Keratinocyte (primary cell): Measurements from ENCODE around the gene FRRS1L. TPM values are rescaled to one million over a fixed set of nuclear protein-coding genes. Genes with fewer than 3 reads are reported as not detected.

ENCODE experiments used
- DNase-seq: peaks from one replicate; pipeline ENCODE4 v3.0.0-alpha.2; 2011; ENCODE audit warnings: low read depth, missing footprints, low spot score
- FAIRE-seq: peaks from 2 replicates; lab custom pipeline; 2011; peaks lifted over from hg19 to GRCh38; lab: Jason Lieb, UNC
- H2AFZ ChIP-seq: 2 replicates; pipeline ENCODE4 v1.6.0; 2012; ENCODE audit warnings: low read length, control low read depth, inconsistent platforms; ENCODE audit not compliant: control insufficient read depth
- H3K27ac ChIP-seq: 2 replicates; pipeline ENCODE4 v1.5.1; 2011; ENCODE audit warnings: low read length; ENCODE audit not compliant: control insufficient read depth, insufficient read depth
- H3K27me3 ChIP-seq: 3 replicates; pipeline ENCODE4 v1.6.0; 2011; ENCODE audit warnings: low read length; ENCODE audit not compliant: control insufficient read depth, insufficient read depth; ENCODE audit errors: extremely low read depth
- H3K36me3 ChIP-seq, 2 experiments: 2 replicates in 1 of 2; 3 replicates in 1 of 2; pipeline ENCODE4 v1.5.1; 2011; ENCODE audit warnings: low read length in 2 of 2, mild to moderate bottlenecking in 1 of 2; ENCODE audit not compliant: control insufficient read depth in 2 of 2, insufficient read depth in 2 of 2; ENCODE audit errors: extremely low read depth in 1 of 2
- H3K4me1 ChIP-seq: 3 replicates; pipeline ENCODE4 v1.5.1; 2011; ENCODE audit warnings: low read length; ENCODE audit not compliant: control insufficient read depth, insufficient read depth; ENCODE audit errors: extremely low read depth
- H3K4me2 ChIP-seq: 3 replicates; pipeline ENCODE4 v1.6.0; 2011; ENCODE audit warnings: low read depth, low read length; ENCODE audit not compliant: control insufficient read depth, insufficient read depth; ENCODE audit errors: extremely low read depth
- H3K4me3 ChIP-seq, 3 experiments: fragments of 200-600 bp in 1 of 3; sonication (generic) in 1 of 3; 2 replicates in 2 of 3; 3 replicates in 1 of 3; pipeline ENCODE4 v1.5.1; 2011 to 2016; ENCODE audit warnings: low read length in 3 of 3, mild to moderate bottlenecking in 3 of 3, control low read depth in 2 of 3, inconsistent platforms in 1 of 3, low read depth in 1 of 3, mixed read lengths in 1 of 3, mixed run types in 1 of 3, moderate library complexity in 1 of 3; ENCODE audit not compliant: control insufficient read depth in 2 of 3, insufficient read depth in 2 of 3; ENCODE audit errors: extremely low read depth in 1 of 3
- H3K79me2 ChIP-seq: 2 replicates; pipeline ENCODE4 v1.6.0; 2012; ENCODE audit warnings: low read length; ENCODE audit not compliant: control insufficient read depth, insufficient read depth
- H3K9ac ChIP-seq: 3 replicates; pipeline ENCODE4 v1.6.0; 2011; ENCODE audit warnings: low read length; ENCODE audit not compliant: control insufficient read depth, insufficient read depth; ENCODE audit errors: extremely low read depth
- H3K9me1 ChIP-seq: 3 replicates; pipeline ENCODE4 v1.6.0; 2011; ENCODE audit warnings: low read length; ENCODE audit not compliant: control insufficient read depth, insufficient read depth; ENCODE audit errors: extremely low read depth
- H3K9me3 ChIP-seq: 2 replicates; pipeline ENCODE4 v1.5.1; 2012; ENCODE audit warnings: low read depth, low read length; ENCODE audit not compliant: control insufficient read depth
- H4K20me1 ChIP-seq: 3 replicates; pipeline ENCODE4 v1.6.0; 2011; ENCODE audit warnings: low read length; ENCODE audit not compliant: control insufficient read depth, insufficient read depth; ENCODE audit errors: extremely low read depth
- EZH2 ChIP-seq: IDR thresholded peaks from one replicate; pipeline ENCODE4 v1.6.1; 2012; ENCODE audit warnings: inconsistent platforms, mild to moderate bottlenecking, low read length, moderate library complexity
- dilution Hi-C: fragments of 300-500 bp; cut with MboI; formaldehyde crosslinking; loops from one replicate; pipeline ENCODE4 v1.7.0; 2020; ENCODE audit warnings: low sequenced_read_pairs; ENCODE audit not compliant: extremely low pct_ligation_motif_present
- polyA plus RNA-seq, 5 experiments: library from polyadenylated mRNA; depleted of rRNA in 3 of 5; stranded (reverse) in 3 of 5; stranded (forward) in 1 of 5; unstranded in 1 of 5; fragments of >200 nt; gene quantifications; 1 replicate in 1 of 5; 2 replicates in 3 of 5; 3 replicates in 1 of 5; pipeline versions ENCODE4 v1.2.1 to v1.2.3, GENCODE V29; 2011 to 2012; ENCODE audit warnings: missing spikeins in 2 of 5, low read depth in 1 of 5, low replicate concordance in 1 of 5
- TF ChIP-seq, protein P1 (sequence below), 3 experiments: IDR thresholded peaks in 1 of 3; conservative IDR thresholded peaks in 1 of 3; optimal IDR thresholded peaks in 1 of 3; 2 replicates in 2 of 3; 3 replicates in 1 of 3; pipeline versions ENCODE3 to v1.5.1; 2011; ENCODE audit warnings: low read length in 3 of 3, mild to moderate bottlenecking in 3 of 3, moderate library complexity in 2 of 3, control low read depth in 1 of 3, inconsistent platforms in 1 of 3; ENCODE audit not compliant: insufficient read depth in 2 of 3; ENCODE audit errors: extremely low read depth in 1 of 3

The FRRS1L gene
- polyA plus RNA-seq, 1 donor (not counting 4 experiments of a cell fraction or from before 2014, with no cell fraction given): not detected

- H3K4me1 ChIP-seq: no peaks in the 10 kb centered on the region
- dilution Hi-C loops: no loop called here
- no peak overlapping the region for H3K27ac ChIP-seq
- H3K4me2 ChIP-seq: no peak overlapping the region
- no peaks in the 10 kb centered on the region for H3K9me3 ChIP-seq
- H3K9ac ChIP-seq: no peak overlapping the region
- H4K20me1 ChIP-seq: no peaks in the 10 kb centered on the region
- no peaks in the 10 kb centered on the region for H3K9me1 ChIP-seq
- no peak overlapping the region for H3K4me3 ChIP-seq
- H3K27me3 ChIP-seq: peaks cover 23% of the 10 kb centered on the region
- H3K36me3 ChIP-seq: no peaks in the 10 kb centered on the region
- DNase-seq (no peak), FAIRE-seq (no peak)
- TF ChIP-seq, protein P1, sequence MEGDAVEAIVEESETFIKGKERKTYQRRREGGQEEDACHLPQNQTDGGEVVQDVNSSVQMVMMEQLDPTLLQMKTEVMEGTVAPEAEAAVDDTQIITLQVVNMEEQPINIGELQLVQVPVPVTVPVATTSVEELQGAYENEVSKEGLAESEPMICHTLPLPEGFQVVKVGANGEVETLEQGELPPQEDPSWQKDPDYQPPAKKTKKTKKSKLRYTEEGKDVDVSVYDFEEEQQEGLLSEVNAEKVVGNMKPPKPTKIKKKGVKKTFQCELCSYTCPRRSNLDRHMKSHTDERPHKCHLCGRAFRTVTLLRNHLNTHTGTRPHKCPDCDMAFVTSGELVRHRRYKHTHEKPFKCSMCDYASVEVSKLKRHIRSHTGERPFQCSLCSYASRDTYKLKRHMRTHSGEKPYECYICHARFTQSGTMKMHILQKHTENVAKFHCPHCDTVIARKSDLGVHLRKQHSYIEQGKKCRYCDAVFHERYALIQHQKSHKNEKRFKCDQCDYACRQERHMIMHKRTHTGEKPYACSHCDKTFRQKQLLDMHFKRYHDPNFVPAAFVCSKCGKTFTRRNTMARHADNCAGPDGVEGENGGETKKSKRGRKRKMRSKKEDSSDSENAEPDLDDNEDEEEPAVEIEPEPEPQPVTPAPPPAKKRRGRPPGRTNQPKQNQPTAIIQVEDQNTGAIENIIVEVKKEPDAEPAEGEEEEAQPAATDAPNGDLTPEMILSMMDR (optimal IDR thresholded peaks at IDR 0.05 in 1 of 3, IDR thresholded peaks at IDR 0.05 in 1 of 3, conservative IDR thresholded peaks at IDR 0.05 in 1 of 3; ENCODE audit: extremely low read depth in 1 of 3, insufficient read depth in 2 of 3, low read length in 3 of 3): no peak
- TF ChIP-seq EZH2: no peak
- H2AFZ ChIP-seq: no peak overlapping the region
- H3K79me2 ChIP-seq: no peaks in the 10 kb centered on the region
Observed at GRCh38 chr9:109163194-109163593, 3.9 kb downstream of the FRRS1L start.

DNA sequence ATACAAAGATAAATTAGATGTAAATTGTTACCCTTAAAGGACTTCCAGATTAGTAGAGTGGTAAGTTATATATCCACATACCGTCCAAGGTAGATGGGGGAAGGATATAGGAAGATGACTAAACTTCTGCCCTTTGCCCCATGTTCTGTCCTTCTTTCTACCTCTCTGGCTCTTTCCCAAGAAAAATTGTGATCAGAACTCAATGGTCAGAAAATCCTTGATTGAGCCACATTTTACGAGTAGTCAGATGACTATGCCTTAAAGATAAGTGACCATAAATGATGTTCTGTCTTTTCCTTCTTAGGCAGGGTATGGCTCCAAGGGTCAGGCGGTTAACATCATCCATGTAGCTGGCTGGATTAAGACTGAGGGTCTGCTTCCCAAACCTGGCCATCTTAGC, 4.4 kb downstream of the FRRS1L start:
- dilution Hi-C loops: no loop called here
- no peaks in the 10 kb centered on the region for H3K9me3 ChIP-seq
- H3K4me1 ChIP-seq: no peaks in the 10 kb centered on the region
- DNase-seq (no peak), FAIRE-seq (no peak)
- no peaks in the 10 kb centered on the region for H4K20me1 ChIP-seq
- H2AFZ ChIP-seq: no peak overlapping the region
- TF ChIP-seq, protein P1 (optimal IDR thresholded peaks at IDR 0.05 in 1 of 3, IDR thresholded peaks at IDR 0.05 in 1 of 3, conservative IDR thresholded peaks at IDR 0.05 in 1 of 3; ENCODE audit: extremely low read depth in 1 of 3, insufficient read depth in 2 of 3, low read length in 3 of 3): no peak
- TF ChIP-seq EZH2: no peak
- no peaks in the 10 kb centered on the region for H3K79me2 ChIP-seq
- H3K4me3 ChIP-seq: no peak overlapping the region
- H3K27ac ChIP-seq: no peak overlapping the region
- H3K27me3 ChIP-seq: peaks cover 20% of the 10 kb centered on the region
- no peak overlapping the region for H3K9ac ChIP-seq
- H3K9me1 ChIP-seq: no peaks in the 10 kb centered on the region
- no peaks in the 10 kb centered on the region for H3K36me3 ChIP-seq
- no peak overlapping the region for H3K4me2 ChIP-seq
